SU-DHL-6 (cell line): Measurements from ENCODE around the gene PRR35.

Experiments
- CTCF ChIP-seq: fragments of 200-600 bp; sonication (generic); IDR thresholded peaks from one replicate; pipeline ENCODE4 v1.5.1; 2017; ENCODE audit warnings: antibody characterized with exemption, mild to moderate bottlenecking, low read length, moderate library complexity; ENCODE audit not compliant: insufficient read depth, poor library complexity, severe bottlenecking
- EZH2phosphoT487 ChIP-seq: fragments of 200-600 bp; sonication (generic), shearing (Covaris generic); conservative IDR thresholded peaks from 2 replicates; pipeline ENCODE4 v1.6.1; 2018; ENCODE audit warnings: mild to moderate bottlenecking, antibody characterized with exemption, low read length, moderate library complexity, mixed read lengths

GRCh38 chr16:615122-615521, 54.9 kb downstream of the PRR35 start:
- no peak for TF ChIP-seq CTCF
- TF ChIP-seq EZH2phosphoT487, result no peak
